Measurements from ENCODE around the gene IFNGR1.
"Not testable (repeated sequence)": the region's sequence is repeated elsewhere in the genome, so short reads cannot be mapped to it uniquely, and the experiment has no call there.

DNA sequence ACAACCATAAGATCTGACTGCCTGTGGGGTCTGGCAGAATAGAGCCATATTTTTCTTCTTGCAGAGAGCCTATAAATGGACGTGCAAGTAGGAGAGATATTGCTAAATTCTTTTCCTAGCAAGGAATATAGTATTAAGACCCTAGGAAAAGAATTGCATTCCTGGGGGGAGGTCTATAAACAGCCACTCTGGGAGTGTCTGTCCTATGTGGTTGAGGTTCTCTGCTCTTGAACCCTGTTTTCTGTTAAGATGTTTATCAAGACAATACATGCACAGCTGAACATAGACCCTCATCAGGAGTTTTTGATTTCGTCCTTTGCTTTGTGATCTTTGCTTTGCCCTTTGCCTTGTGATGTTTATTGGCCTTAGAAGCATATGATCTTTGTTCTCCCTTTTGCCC lies 35.2 kb upstream of the IFNGR1 start:
- not testable (repeated sequence) for TF ChIP-seq ESRRA (IDR thresholded peaks at IDR 0.05; ENCODE audit: borderline replicate concordance, low read length); EHMT2 (IDR thresholded peaks at IDR 0.05; ENCODE audit: low read depth); MAZ (IDR thresholded peaks at IDR 0.05; ENCODE audit: borderline replicate concordance, low read depth, low read length); NFE2L2 (conservative IDR thresholded peaks at IDR 0.05; ENCODE audit: low read length); HOXA7 (CRISPR knock-in tag; IDR thresholded peaks at IDR 0.05); MAFK (IDR thresholded peaks at IDR 0.05; ENCODE audit: partially characterized antibody); POLR2A (IDR thresholded peaks at IDR 0.05; ENCODE audit: low read length); RCOR1 (IDR thresholded peaks at IDR 0.05; ENCODE audit: low read depth, low read length)
- TF ChIP-seq, protein P1, sequence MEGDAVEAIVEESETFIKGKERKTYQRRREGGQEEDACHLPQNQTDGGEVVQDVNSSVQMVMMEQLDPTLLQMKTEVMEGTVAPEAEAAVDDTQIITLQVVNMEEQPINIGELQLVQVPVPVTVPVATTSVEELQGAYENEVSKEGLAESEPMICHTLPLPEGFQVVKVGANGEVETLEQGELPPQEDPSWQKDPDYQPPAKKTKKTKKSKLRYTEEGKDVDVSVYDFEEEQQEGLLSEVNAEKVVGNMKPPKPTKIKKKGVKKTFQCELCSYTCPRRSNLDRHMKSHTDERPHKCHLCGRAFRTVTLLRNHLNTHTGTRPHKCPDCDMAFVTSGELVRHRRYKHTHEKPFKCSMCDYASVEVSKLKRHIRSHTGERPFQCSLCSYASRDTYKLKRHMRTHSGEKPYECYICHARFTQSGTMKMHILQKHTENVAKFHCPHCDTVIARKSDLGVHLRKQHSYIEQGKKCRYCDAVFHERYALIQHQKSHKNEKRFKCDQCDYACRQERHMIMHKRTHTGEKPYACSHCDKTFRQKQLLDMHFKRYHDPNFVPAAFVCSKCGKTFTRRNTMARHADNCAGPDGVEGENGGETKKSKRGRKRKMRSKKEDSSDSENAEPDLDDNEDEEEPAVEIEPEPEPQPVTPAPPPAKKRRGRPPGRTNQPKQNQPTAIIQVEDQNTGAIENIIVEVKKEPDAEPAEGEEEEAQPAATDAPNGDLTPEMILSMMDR (IDR thresholded peaks at IDR 0.05), result not testable (repeated sequence)
- TF ChIP-seq, protein P2, sequence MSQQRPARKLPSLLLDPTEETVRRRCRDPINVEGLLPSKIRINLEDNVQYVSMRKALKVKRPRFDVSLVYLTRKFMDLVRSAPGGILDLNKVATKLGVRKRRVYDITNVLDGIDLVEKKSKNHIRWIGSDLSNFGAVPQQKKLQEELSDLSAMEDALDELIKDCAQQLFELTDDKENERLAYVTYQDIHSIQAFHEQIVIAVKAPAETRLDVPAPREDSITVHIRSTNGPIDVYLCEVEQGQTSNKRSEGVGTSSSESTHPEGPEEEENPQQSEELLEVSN (IDR thresholded peaks at IDR 0.05; ENCODE audit: borderline replicate concordance, low read depth), result not testable (repeated sequence)
- TF ChIP-seq, protein P3, sequence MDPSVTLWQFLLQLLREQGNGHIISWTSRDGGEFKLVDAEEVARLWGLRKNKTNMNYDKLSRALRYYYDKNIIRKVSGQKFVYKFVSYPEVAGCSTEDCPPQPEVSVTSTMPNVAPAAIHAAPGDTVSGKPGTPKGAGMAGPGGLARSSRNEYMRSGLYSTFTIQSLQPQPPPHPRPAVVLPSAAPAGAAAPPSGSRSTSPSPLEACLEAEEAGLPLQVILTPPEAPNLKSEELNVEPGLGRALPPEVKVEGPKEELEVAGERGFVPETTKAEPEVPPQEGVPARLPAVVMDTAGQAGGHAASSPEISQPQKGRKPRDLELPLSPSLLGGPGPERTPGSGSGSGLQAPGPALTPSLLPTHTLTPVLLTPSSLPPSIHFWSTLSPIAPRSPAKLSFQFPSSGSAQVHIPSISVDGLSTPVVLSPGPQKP (IDR thresholded peaks at IDR 0.05; ENCODE audit: low read depth, low read length), result not testable (repeated sequence)
